Right atrium auricular region (tissue), 2 donors: Measurements from ENCODE around the gene OR4X1. TPM values are rescaled to one million over a fixed set of nuclear protein-coding genes. Genes with fewer than 3 reads are reported as not detected.
"Not testable (repeated sequence)": the region's sequence is repeated elsewhere in the genome, so short reads cannot be mapped to it uniquely, and the experiment has no call there.

Source experiments
- DNase-seq: peaks from one replicate; pipeline ENCODE4 v3.0.0-alpha.2; 2019; ENCODE audit warnings: low spot score
- H3K27ac ChIP-seq, 2 donors: fragments of 200-600 bp; sonication (generic); 1 replicate in 1 of 2; 2 replicates in 1 of 2; pipeline ENCODE4 v1.5.1; 2016 to 2019
- H3K27me3 ChIP-seq, 2 donors: fragments of 200-600 bp; sonication (generic); one replicate each; pipeline versions ENCODE4 v1.5.1 to v1.6.0; 2017 to 2019
- H3K36me3 ChIP-seq: fragments of 200-600 bp; sonication (generic); one replicate; pipeline ENCODE4 v1.5.1; 2016
- H3K4me1 ChIP-seq, 2 donors: fragments of 200-600 bp; sonication (generic); one replicate each; pipeline versions ENCODE4 v1.5.1 to v1.6.0; 2017 to 2019
- H3K4me3 ChIP-seq, 2 donors: fragments of 200-600 bp; sonication (generic); 1 replicate in 1 of 2; 2 replicates in 1 of 2; pipeline ENCODE4 v1.5.1; 2017 to 2019; ENCODE audit warnings: mild to moderate bottlenecking in 1 of 2, moderate library complexity in 1 of 2
- H3K9me3 ChIP-seq, 2 donors: fragments of 200-600 bp; sonication (generic); one replicate each; pipeline ENCODE4 v1.5.1; 2019
- total RNA-seq, 2 donors: library from RNA; depleted of rRNA; stranded (reverse); fragments of >200 nt; gene quantifications; one replicate each; pipeline ENCODE4 v1.1.0, GENCODE V29; 2016
- TF ChIP-seq, protein P1 (sequence below), 2 donors: fragments of 200-600 bp; sonication (generic); IDR thresholded peaks; one replicate each; pipeline ENCODE4 v1.5.1; 2019; ENCODE audit warnings: antibody characterized with exemption in 2 of 2

OR4X1 gene
- not detected for total RNA-seq

GRCh38 chr11:48263423-48263911 lies at the start of gene OR4X1:
Gene OR4X1, plus strand, starts transcription at chr11:48263861. Its CDS starts 0 bp downstream, at chr11:48263861.
- TF ChIP-seq, protein P1, sequence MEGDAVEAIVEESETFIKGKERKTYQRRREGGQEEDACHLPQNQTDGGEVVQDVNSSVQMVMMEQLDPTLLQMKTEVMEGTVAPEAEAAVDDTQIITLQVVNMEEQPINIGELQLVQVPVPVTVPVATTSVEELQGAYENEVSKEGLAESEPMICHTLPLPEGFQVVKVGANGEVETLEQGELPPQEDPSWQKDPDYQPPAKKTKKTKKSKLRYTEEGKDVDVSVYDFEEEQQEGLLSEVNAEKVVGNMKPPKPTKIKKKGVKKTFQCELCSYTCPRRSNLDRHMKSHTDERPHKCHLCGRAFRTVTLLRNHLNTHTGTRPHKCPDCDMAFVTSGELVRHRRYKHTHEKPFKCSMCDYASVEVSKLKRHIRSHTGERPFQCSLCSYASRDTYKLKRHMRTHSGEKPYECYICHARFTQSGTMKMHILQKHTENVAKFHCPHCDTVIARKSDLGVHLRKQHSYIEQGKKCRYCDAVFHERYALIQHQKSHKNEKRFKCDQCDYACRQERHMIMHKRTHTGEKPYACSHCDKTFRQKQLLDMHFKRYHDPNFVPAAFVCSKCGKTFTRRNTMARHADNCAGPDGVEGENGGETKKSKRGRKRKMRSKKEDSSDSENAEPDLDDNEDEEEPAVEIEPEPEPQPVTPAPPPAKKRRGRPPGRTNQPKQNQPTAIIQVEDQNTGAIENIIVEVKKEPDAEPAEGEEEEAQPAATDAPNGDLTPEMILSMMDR (IDR thresholded peaks at IDR 0.05) = no peak
- H3K4me1 ChIP-seq = no peaks in the 10 kb centered on the region
- H3K9me3 ChIP-seq = no peaks in the 10 kb centered on the region
- no peak within 1 kb of the TSS for H3K4me3 ChIP-seq
- no peaks in the 10 kb centered on the region for H3K36me3 ChIP-seq
- DNase-seq = no peak
- no peak within 1 kb of the TSS for H3K27ac ChIP-seq
- no peaks in the 10 kb centered on the region for H3K27me3 ChIP-seq

GRCh38 chr11:48216510-48216909 lies 47.2 kb upstream of the OR4X1 start, which contains the start of gene OR4B1:
Gene OR4B1, plus strand, starts transcription at chr11:48216810. Its CDS starts 0 bp downstream, at chr11:48216810.
- TF ChIP-seq, protein P1 (IDR thresholded peaks at IDR 0.05) = no peak
- H3K36me3 ChIP-seq = no peaks in the 10 kb centered on the region
- no peaks in the 10 kb centered on the region for H3K27me3 ChIP-seq
- no peak within 1 kb of the TSS for H3K27ac ChIP-seq
- no peaks in the 10 kb centered on the region for H3K9me3 ChIP-seq
- H3K4me1 ChIP-seq = no peaks in the 10 kb centered on the region
- DNase-seq = no peak
- no peak within 1 kb of the TSS for H3K4me3 ChIP-seq

GRCh38 chr11:48228761-48229160 lies 34.9 kb upstream of the OR4X1 start:
- H3K36me3 ChIP-seq = no peaks in the 10 kb centered on the region
- no peaks in the 10 kb centered on the region for H3K9me3 ChIP-seq
- H3K4me3 ChIP-seq = no peak overlapping the region
- no peaks in the 10 kb centered on the region for H3K4me1 ChIP-seq
- TF ChIP-seq, protein P1 (IDR thresholded peaks at IDR 0.05) = no peak
- DNase-seq = no peak
- H3K27me3 ChIP-seq = no peaks in the 10 kb centered on the region
- H3K27ac ChIP-seq = no peak overlapping the region

DNA sequence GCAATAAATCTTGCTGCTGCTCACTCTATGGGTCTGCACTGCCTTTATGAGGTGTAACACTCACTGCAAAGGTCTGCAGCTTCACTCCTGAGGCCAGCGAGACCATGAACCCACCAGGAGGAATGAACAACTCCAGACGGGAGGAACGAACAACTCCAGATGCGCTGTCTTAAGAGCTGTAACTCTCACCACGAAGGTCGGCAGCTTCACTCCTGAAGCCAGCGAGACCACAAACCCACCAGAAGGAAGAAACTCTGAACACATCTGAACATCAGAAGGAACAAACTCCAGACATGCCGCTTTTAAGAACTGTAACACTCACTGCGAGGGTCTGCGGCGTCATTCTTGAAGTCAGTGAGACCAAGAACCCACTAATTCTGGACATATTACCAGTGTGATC lies 33.6 kb upstream of the OR4X1 start:
- not testable (repeated sequence) for H3K27me3 ChIP-seq, DNase-seq, H3K9me3 ChIP-seq, H3K4me1 ChIP-seq, H3K36me3 ChIP-seq, H3K4me3 ChIP-seq, H3K27ac ChIP-seq

GRCh38 chr11:48237727-48238126 lies 25.9 kb upstream of the OR4X1 start:
- no peaks in the 10 kb centered on the region for H3K4me1 ChIP-seq
- no peak overlapping the region for H3K27ac ChIP-seq
- H3K4me3 ChIP-seq = no peak overlapping the region
- TF ChIP-seq, protein P1 (IDR thresholded peaks at IDR 0.05) = no peak
- H3K27me3 ChIP-seq = no peaks in the 10 kb centered on the region
- no peak for DNase-seq
- H3K36me3 ChIP-seq = no peaks in the 10 kb centered on the region
- no peaks in the 10 kb centered on the region for H3K9me3 ChIP-seq

GRCh38 chr11:48242501-48242900 lies 21.2 kb upstream of the OR4X1 start:
- Histone ChIP-seq H3K4me1 (no peaks in the 10 kb centered on the region), H3K27me3 (no peaks in the 10 kb centered on the region), H3K4me3 (no peak overlapping the region), H3K9me3 (no peaks in the 10 kb centered on the region), H3K27ac (no peak overlapping the region), H3K36me3 (no peaks in the 10 kb centered on the region)
- no peak for DNase-seq
- TF ChIP-seq, protein P1 (IDR thresholded peaks at IDR 0.05) = no peak
